Kidney tubule cell (primary cell): ENCODE data around the gene SCN3A.

ENCODE experiments used
- DNase-seq: peaks from one replicate; pipeline ENCODE4 v3.0.0-alpha.2; 2018; ENCODE audit warnings: low spot score

SCN3A gene

GRCh38 chr2:165112133-165112573, 91.7 kb downstream of the SCN3A start:
- no peak for DNase-seq

- DNase-seq = no peak
These were observed 93.5 kb downstream of the SCN3A start for GRCh38 chr2:165110394-165110793.

GRCh38 chr2:165109915-165110314, 93.9 kb downstream of the SCN3A start:
- DNase-seq = no peak

- peak; percentile 13 for DNase-seq
These were observed 97.9 kb downstream of the SCN3A start for GRCh38 chr2:165105926-165106325.

- DNase-seq = no peak
These were observed 115.6 kb downstream of the SCN3A start for GRCh38 chr2:165087933-165088901.

GRCh38 chr2:165086337-165086736, 117.5 kb downstream of the SCN3A start:
- no peak for DNase-seq

GRCh38 chr2:165083326-165083725, 120.5 kb downstream of the SCN3A start:
- DNase-seq = no peak

- no peak for DNase-seq
These were observed 121.4 kb downstream of the SCN3A start for GRCh38 chr2:165082479-165082878.

- no peak for DNase-seq
These were observed 122.6 kb downstream of the SCN3A start for GRCh38 chr2:165081276-165081675.

- no peak for DNase-seq
These were observed 124.4 kb downstream of the SCN3A start for GRCh38 chr2:165079432-165079831.

GRCh38 chr2:165078913-165079312, 124.9 kb downstream of the SCN3A start:
- no peak for DNase-seq

GRCh38 chr2:165074884-165075283, 129.0 kb downstream of the SCN3A start:
- DNase-seq = no peak

GRCh38 chr2:165074323-165074722, 129.5 kb downstream of the SCN3A start:
- DNase-seq = no peak

- DNase-seq = no peak
These were observed 133.8 kb downstream of the SCN3A start for GRCh38 chr2:165070076-165070475.

- no peak for DNase-seq
These were observed 134.7 kb downstream of the SCN3A start for GRCh38 chr2:165069151-165069550.

GRCh38 chr2:165068487-165068757, 135.4 kb downstream of the SCN3A start:
- no peak for DNase-seq

- DNase-seq = peak; percentile 46
These were observed 136.0 kb downstream of the SCN3A start for GRCh38 chr2:165067643-165068486.

- DNase-seq = no peak
These were observed 139.1 kb downstream of the SCN3A start for GRCh38 chr2:165064743-165065142.

- no peak for DNase-seq
These were observed 143.4 kb downstream of the SCN3A start for GRCh38 chr2:165060411-165060810.

GRCh38 chr2:165058476-165059265, 145.2 kb downstream of the SCN3A start:
- no peak for DNase-seq

- no peak for DNase-seq
These were observed 145.9 kb downstream of the SCN3A start for GRCh38 chr2:165057931-165058330.

GRCh38 chr2:165057308-165057707, 146.5 kb downstream of the SCN3A start:
- no peak for DNase-seq
